Measurements from ENCODE around the gene GPR107.

Gene GPR107

GRCh38 chr9:130160862-130161470 is 107.3 kb downstream of the GPR107 start:
- DNase-seq (ENCODE audit: low read depth), result no peak
- TF ChIP-seq CTCF (IDR thresholded peaks at IDR 0.05; ENCODE audit: low read depth, low read length, missing control alignments), result no peak
- H3K4me3 ChIP-seq (ENCODE audit: low read depth, low read length), result no peak overlapping the region
- in situ Hi-C loops (cut with HindIII; ENCODE audit: low sequenced_read_pairs), result loop anchor here (10.0 kb wide), 1 partner anchor 84 kb away; no protein-coding TSS in a partner anchor

GRCh38 chr9:130165579-130165978 is 111.9 kb downstream of the GPR107 start:
- no peak overlapping the region for H3K4me3 ChIP-seq (ENCODE audit: low read depth, low read length)
- TF ChIP-seq CTCF (IDR thresholded peaks at IDR 0.05; ENCODE audit: low read depth, low read length, missing control alignments), result no peak
- in situ Hi-C loops (cut with HindIII; ENCODE audit: low sequenced_read_pairs), result loop anchor here (10.0 kb wide), 1 partner anchor 79 kb away; no protein-coding TSS in a partner anchor
- no peak for DNase-seq (ENCODE audit: low read depth)

GRCh38 chr9:130166399-130166798 is 112.7 kb downstream of the GPR107 start:
- in situ Hi-C loops (cut with HindIII; ENCODE audit: low sequenced_read_pairs), result loop anchor here (10.0 kb wide), 1 partner anchor 78 kb away; no protein-coding TSS in a partner anchor
- TF ChIP-seq CTCF (IDR thresholded peaks at IDR 0.05; ENCODE audit: low read depth, low read length, missing control alignments), result no peak
- no peak for DNase-seq (ENCODE audit: low read depth)
- H3K4me3 ChIP-seq (ENCODE audit: low read depth, low read length), result no peak overlapping the region

GRCh38 chr9:130167927-130168326 is 114.2 kb downstream of the GPR107 start:
- no peak overlapping the region for H3K4me3 ChIP-seq (ENCODE audit: low read depth, low read length)
- TF ChIP-seq CTCF (IDR thresholded peaks at IDR 0.05; ENCODE audit: low read depth, low read length, missing control alignments), result no peak
- in situ Hi-C loops (cut with HindIII; ENCODE audit: low sequenced_read_pairs), result loop anchor here (10.0 kb wide), 1 partner anchor 77 kb away; no protein-coding TSS in a partner anchor
- DNase-seq (ENCODE audit: low read depth), result no peak

- H3K4me3 ChIP-seq (ENCODE audit: low read depth, low read length), result peak overlapping the region; percentile 13
- no peak for TF ChIP-seq CTCF (IDR thresholded peaks at IDR 0.05; ENCODE audit: low read depth, low read length, missing control alignments)
- in situ Hi-C loops (cut with HindIII; ENCODE audit: low sequenced_read_pairs), result no loop called here
- no peak for DNase-seq (ENCODE audit: low read depth)
These were observed 117.8 kb downstream of the GPR107 start for GRCh38 chr9:130171226-130172148.

GRCh38 chr9:130172161-130172857 is 118.6 kb downstream of the GPR107 start, which contains the start of gene NCS1:
NCS1 (plus strand) TSS chr9:130172404; CDS start chr9:130172664, 260 bp downstream.
- in situ Hi-C loops (cut with HindIII; ENCODE audit: low sequenced_read_pairs), result no loop called here
- H3K4me3 ChIP-seq (ENCODE audit: low read depth, low read length), result peak within 1 kb of the TSS; percentile 66
- DNase-seq (ENCODE audit: low read depth), result no peak
- TF ChIP-seq CTCF (IDR thresholded peaks at IDR 0.05; ENCODE audit: low read depth, low read length, missing control alignments), result no peak
